Measurements from ENCODE around the gene CSNK1G2. TPM values are rescaled to one million over a fixed set of nuclear protein-coding genes. Genes with fewer than 3 reads are reported as not detected.

Gene CSNK1G2
- total RNA-seq, 1 donor from 2014 or later: 41.6 TPM

DNA sequence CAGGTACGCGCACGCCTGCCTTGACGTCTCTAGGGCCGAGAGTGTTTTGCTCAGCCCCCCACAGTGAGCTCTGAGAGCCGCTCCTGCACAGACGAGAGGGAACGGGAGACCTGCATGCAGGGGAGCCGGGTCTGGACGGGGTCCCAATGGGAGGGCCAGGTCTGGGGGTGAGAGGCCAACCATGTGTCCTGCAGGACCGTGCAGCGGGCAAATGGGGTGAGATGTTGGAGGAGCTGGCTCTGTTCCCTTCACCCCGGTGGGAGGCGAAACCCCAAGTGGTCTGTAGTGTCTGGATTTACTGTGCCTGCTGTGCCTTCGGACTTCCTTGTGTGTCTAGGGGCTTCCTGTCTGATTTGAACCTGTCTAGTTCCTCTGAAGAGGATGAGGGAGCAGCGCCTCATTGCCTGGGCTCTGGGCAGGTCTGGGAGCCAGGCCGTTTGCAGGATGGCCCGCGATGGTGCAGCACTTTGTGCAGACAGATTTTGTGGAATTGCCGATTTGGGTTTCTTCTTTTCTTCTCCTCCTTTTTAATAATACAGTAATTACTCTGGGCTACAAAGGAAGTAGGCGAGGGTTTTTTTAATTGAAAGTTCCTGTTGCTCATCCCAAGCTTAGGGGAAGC lies 2.1 kb downstream of the CSNK1G2 start:
- DNase-seq (ENCODE audit: low spot score in 2 of 2): no peak

DNA sequence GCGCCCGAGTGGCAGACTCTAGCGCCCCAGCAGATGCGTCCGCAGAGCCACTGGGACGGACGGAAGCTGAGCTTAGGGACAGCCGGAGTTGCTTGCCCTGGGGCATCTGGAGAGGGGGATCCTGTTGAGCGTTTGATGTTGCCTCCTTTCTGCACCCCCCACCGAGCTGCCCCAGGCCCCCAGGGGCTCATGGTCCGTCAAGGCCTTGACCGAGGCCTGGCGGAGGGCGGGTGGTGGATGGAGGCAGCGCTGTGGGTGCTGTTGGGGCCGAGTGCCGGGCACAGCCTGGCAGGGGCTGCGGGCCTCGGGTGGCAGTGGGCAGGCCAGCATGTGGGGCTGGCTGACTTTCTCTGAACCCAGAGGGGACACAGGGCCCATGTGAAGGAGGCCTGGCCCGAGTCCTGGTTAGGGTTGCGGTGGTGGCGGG lies 2.7 kb downstream of the CSNK1G2 start:
- FAIRE-seq: no peak
- no peak for DNase-seq (ENCODE audit: low spot score in 2 of 2)

More for the DNA sequence above, 2.1 kb downstream of the CSNK1G2 start:
- FAIRE-seq: no peak

DNA sequence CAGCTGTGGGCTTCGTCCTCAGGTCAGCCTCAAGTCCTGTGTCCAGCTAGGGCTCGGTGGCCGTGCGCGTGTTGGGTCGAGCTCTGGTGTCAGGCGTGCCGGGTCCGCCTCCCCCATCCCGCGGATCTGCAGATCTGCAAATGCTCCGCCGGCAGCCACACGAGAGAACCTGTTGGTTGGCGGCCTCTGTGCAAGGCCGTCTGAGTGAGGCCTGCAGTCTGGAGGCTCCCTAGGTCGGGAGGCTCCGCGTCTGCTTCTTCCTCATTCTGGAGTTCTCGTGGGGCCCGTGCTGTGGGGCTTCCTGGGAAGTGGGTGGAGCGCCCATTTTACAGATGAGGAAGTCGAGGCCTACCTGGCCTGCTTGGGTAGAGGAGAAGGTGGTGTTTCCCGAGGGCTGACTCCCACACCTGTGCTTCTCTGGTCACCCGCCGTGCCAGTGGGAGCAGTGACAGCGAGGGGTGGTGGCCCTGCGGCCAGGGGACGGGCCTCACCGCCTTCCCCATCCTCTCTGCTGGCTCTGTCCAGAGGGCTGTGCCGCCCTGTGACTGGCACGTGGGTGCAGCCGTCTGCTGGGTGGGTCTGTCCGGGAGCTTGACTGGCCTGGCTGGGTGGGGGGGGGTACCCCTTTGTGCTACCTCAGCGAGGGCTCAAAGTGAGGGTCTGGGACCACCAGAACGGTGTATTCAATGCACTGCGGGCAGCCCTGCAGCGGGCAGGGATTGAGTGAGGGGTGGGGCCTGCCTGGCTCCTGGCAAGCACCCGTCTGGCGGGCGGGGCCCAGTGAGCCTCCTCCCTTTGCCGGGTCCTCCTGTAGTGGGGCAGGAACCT lies 3.3 kb downstream of the CSNK1G2 start:
- no peak for FAIRE-seq

DNA sequence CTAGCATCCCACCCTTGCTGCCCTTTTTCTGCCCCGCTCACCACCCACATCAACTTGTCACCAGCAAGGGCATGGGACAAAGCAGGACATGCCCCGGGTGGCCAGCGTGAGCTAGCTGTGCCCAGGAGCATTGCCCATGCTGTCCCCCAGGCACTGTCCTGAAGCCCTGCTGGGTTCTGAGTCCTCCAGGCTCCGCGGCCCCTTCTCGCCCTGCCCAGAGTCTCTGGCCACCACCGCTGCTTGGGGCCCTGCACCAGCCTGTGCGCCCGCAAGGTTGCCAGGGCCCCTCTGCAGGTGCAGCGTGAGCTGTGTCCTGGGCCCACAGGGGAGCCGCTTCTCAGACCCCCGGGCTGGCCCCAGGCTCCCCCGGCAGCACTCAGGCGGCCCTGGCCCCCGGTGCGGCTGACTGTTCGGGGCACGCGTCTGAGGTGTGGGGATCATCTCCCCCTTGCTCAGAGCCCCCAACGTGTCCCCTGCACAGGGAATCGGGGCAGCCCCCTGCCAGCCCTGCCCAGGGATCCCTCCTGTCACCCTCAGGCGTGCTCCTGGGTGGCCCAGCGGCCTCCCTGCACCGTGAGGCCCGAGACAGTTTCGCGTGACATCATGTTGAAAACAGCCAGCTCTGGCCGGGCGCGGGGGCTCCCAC lies 4.1 kb downstream of the CSNK1G2 start:
- no peak for FAIRE-seq

More for the DNA sequence above, 3.3 kb downstream of the CSNK1G2 start:
- DNase-seq (ENCODE audit: low spot score in 2 of 2): no peak

DNA sequence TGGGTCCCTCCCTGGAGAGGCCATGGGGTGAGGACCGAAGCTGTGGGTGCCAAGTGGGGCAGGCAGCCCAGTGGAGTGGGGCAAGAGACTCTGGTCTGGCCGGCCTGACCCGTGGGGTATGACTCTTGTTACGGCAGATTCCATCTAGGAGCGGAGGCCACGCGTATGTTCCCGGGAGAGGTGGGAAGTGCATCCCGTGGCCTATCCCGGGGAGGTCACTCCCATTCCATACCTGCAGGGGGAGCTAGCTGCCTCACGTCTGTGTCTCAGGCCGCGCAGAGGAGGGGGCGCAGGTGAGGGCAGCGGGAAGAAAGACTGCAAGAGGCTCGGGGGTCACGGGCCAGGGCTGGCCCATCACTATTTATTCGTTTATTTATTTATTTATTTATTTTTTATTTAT lies 4.9 kb downstream of the CSNK1G2 start:
- DNase-seq (ENCODE audit: low spot score in 2 of 2) (no peak), FAIRE-seq (no peak)

More for the DNA sequence above, 4.1 kb downstream of the CSNK1G2 start:
- no peak for DNase-seq (ENCODE audit: low spot score in 2 of 2)

DNA sequence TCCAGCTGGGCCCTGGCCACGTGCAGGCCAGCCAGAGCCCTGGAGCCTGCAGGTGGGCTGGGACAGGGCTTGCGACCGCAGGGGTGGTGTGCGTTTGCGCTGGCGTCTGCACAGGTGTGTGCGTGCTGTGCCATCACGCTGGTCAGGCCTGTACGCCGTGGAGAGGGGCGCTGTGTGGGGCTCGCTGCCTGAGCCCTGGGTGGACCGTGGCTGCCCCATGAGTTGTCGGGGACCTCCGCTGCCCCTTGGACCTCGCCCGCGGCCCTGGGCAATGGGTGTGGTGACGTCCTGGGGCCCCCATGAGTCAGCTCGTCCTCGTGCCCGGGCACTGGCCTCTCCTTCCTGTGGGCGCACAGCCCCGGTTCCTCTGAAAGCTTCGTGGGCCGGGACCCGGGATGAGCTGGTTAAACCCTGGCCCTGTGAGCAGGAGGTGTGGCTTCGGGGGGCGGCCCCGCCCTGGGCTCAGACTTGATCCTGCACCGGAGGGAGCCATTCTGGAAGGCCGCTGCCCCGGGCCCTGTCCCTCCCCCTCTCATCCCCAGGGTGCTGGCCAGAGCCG lies 6.8 kb downstream of the CSNK1G2 start:
- no peak for DNase-seq (ENCODE audit: low spot score in 2 of 2)
- FAIRE-seq: no peak

DNA sequence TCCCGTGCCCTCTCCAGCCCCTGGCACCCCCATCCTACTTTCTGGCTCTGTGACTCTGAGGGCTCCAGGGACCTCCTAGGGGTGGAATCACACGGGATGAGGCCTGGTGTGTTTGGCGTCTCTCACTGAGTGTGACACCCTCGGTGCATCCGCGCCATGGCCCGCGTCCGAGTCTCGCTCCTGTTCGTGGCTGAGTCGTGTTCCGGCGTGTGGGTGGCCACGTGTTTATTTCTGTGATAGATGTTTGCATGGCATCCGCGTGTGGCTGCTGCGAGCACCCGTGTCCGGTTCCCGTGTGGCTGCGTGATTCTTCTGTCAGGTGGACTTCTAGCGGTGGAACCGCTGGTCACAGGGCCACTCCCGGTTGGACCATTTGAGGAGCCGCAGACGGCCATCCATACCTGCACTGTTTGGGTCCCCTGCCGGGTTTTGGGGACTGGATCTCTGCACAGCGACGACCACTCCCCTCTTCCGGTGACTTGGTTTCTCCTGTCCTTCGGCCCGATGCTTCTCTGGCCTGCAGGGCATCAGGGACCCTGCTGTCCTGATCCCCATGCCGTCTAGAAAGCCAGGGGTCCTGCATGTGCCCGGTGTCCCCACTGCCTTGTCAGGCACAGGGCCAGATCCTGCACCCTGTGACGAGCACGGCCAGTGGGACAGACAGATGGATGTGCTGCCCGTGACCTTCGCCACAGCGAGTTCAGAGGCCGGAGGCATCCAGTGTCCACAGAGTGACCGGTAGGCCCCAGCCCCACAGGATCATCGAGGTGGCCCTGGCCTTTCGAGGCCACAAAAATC lies 8.5 kb downstream of the CSNK1G2 start:
- no peak for DNase-seq (ENCODE audit: low spot score in 2 of 2)
- no peak for FAIRE-seq

DNA sequence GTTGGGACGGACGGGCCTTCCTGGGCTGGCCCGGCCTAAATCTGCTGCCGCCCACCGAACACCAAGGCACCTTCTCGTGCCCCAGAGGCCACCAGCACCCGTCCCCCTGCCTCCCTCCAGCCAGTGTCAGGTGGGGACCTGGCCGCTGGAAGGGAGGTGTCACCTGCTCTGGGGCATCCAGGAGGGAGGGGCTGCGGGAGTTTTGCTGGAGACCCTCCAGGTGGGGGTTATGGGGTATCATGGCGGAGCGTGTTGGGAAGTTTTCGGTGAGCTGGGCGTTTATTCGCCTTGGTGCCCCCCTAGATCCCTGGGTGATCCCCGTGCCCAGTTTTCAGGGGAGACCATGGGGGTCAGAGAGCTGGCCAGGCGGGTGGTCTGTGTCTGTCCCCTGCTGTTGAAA lies 9.7 kb downstream of the CSNK1G2 start:
- FAIRE-seq (no peak), DNase-seq (ENCODE audit: low spot score in 2 of 2) (no peak)

DNA sequence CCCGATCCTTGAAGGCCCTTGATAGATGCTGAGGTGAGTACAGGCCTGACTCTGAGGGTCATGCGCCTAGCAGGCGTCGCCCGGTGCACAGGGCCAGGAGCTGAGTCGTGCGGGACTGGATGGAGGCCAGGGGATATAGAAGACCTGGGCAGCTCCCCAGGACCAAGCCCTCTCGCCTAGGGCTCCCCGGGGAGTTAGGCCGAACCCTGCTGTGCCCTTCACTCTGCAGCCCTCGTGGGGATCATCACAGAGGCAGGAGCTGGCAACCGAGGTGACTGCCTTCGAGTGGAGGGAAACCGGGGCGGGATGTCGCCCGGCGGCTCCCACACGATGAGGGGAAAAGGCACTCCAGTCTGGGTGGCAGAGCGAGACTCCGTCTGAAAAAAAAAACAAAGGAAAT lies 11.7 kb downstream of the CSNK1G2 start:
- DNase-seq (ENCODE audit: low spot score in 2 of 2): no peak
- no peak for FAIRE-seq

DNA sequence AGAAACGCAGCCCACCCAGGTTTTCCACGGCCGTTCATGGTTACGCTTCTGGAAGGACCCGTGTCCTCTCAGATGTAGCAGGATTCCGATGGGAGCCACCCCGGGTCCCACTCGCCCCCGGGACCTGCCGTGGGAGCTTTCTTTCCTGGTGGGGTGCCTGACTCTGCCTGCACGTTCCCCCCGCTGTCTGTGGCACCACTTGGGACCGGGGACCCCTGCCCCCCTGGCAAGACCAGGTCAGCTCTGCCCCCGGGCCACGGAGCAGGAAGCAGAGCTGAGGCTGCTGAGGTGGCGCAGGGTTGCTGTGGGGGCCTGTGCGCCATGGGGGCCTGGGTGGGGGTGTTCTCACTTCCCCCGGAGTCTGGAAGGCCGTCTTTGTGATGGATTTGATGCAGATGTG lies 12.1 kb downstream of the CSNK1G2 start:
- FAIRE-seq: no peak

DNA sequence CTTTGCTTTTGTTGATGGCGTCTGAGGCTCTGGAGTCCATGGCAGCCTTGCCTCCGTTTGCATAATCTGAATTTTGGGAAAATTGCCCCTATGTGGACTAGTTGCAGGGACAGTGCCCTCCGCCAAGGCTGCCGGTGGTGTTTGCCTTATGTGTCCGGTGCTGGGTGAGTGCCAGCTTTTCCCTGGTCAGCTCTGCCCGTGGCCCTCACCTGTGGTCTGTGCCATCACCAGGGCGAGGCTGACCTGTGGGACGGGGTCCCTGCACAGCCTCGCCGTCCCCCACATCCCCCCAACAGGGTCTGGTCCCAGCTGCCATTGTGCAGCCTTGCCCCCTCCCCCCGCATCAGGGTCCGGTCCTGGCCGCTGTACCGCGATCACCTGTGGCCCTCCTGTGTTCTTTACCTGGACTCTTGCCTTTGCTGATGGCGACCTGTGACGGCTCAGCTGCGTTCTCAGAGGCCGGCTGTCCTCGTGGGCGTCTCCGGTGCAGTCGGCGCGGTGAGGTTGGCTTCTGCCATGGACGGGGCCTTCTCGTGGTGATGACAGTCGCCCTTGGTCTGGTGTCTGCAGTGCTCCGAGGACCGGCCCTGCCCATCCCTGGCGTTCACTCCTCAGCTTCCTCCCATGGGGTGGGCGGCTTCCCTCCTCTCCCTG lies 12.6 kb downstream of the CSNK1G2 start:
- no peak for FAIRE-seq
- no peak for DNase-seq (ENCODE audit: low spot score in 2 of 2)

More for the DNA sequence above, 12.1 kb downstream of the CSNK1G2 start:
- DNase-seq (ENCODE audit: low spot score in 2 of 2): no peak

DNA sequence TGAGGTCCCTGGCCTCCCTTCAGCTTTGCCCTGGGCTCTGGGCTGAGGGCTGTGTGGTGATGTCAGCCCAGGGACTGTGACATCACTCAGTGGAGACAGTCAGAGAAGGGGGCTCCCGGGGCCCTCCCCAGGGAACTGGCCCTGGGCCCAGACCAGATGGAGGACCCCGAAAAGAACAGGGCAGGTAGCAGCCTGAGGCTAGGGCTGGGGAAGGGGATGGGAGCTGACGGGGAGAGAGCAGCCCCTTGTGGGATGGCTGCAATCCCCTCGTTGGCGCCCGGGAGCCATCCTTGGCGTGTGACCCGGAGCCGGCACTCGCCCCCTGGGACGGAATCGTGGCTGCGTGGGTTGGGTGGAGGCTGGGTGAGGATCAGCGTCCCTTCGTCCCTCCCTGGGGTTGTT lies 13.6 kb downstream of the CSNK1G2 start:
- DNase-seq (ENCODE audit: low spot score in 2 of 2) (no peak), FAIRE-seq (no peak)

DNA sequence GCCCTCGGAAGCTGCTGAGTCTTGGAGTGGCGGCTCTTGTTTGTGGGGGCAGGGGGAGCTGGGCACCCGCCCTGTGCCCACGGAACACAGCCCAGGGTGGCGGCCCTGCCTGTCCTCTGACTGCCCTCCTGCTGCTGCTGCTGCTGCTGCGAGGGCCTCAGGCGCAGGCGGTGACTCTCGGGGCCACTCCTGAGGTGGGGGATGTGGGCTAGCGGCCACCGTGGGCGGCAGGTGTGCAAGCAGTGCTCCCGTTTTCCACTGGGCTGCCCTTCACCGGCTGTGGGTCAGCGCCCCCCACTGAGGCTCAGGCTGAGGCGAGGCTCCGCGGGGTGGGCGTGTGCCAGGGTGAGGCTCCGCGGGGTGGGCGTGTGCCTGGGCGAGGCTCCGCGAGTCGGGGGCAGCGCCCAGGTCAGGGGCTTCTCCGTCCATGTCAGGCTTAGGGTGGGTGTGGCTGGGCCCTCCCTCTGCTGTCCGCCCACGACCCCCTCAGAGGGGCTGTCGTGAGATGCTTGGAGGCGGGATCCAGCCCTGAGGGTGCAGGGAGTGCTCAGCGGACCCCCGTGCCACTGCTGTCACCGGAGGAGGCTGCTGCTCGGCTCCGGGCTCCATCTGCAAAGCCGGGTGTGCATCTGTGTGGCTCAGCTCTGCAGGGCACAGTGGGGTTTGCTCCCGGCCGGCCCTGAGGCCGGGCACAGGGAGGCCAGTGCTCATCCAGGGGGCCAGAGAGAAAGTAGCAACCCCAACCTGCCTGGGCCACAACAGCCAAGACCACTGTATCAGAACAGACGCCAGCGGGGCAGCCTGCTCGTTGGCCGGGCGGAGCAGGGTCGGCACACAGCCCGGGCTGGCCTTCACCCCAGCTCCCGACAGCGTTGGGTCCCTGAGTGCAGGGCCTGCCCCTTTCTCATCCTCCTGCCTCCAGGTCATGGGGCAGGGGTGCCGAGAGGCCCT lies 14.5 kb downstream of the CSNK1G2 start:
- DNase-seq (ENCODE audit: low spot score in 2 of 2): no peak
- no peak for FAIRE-seq

DNA sequence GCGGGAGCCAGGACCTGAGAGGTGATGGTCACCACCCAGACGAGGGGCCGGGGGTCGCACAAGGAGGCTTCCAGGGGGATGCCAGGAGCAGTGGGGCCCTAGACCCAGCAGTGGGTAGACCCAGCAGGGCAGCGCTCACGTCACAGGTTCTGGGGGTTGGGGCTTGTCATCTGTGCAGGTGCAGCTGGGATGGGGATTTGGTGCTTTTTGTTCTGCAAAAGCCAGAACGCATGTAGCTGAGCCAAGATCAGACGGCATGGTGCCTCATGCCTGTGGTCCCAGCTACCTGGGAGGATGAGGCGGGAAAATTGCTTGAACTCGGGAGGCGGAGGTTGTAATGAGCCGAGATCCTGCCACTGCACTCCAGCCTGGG lies 15.1 kb downstream of the CSNK1G2 start:
- no peak for DNase-seq (ENCODE audit: low spot score in 2 of 2)
- no peak for FAIRE-seq

DNA sequence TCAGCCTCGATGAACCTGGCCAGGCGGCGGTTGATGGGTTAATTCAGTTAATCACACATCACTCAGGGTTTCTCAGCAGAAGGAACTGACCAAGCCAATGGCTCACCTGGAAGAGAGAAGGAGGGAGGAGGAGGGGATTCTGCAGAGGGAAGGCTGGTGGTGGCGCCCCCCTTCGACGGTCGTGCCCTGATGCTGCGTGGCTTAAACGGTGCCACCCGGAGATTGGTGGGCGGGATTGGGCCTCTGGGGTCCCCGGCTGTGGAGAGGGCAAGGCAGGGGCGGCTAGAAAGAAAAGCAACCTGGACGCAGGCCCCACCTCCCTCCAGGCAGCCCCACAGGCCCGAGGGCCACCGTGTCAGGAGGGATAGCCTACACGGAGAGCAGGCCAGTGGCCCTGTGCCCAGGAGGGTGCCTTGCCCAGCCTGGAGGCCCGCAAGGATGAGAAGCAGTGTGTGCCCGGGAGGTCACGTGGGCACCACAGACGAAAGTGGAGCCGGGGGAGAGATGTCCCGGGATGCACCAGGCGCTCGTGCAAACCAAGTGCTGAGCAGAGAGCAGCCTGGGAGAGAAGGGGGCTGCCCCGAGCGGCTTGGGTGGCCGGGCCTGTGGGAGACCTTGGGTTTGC lies 16.0 kb downstream of the CSNK1G2 start:
- FAIRE-seq (no peak), DNase-seq (ENCODE audit: low spot score in 2 of 2) (peak; percentile 87 to 94)

DNA sequence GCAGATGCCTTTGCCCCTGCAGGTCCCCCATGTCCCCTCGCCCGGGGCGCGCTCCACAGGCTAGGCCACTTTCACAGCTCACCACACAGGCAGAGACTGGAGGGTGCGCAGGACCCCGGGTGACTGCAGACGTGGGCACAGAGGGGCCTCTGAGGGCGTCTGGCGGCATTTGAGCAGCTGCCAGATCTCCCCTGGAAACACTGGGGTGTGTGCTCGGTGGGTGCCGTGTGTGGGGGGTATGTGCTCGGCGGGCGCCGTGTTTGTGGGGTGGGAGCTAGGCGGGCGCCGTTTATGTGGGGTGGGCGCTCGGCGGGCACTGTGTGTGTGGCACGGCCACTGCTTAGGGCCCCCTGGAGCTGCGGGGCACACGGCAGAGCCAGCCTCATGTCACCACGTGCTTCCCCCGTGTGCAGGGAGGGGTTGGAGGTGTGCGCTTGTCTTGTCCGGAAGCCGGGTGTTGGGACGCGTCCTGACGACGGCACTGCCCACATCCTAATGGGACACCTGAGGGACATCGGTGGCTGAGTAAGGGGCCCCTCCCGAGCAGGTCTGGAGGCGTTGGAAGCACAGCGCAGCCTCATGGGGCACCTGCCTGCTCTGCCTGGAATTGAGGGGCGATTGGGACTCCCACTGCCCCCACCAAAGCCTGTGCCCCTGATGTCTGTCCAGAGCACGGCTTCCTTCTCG lies 16.7 kb downstream of the CSNK1G2 start:
- DNase-seq (ENCODE audit: low spot score in 2 of 2) (no peak), FAIRE-seq (no peak)

DNA sequence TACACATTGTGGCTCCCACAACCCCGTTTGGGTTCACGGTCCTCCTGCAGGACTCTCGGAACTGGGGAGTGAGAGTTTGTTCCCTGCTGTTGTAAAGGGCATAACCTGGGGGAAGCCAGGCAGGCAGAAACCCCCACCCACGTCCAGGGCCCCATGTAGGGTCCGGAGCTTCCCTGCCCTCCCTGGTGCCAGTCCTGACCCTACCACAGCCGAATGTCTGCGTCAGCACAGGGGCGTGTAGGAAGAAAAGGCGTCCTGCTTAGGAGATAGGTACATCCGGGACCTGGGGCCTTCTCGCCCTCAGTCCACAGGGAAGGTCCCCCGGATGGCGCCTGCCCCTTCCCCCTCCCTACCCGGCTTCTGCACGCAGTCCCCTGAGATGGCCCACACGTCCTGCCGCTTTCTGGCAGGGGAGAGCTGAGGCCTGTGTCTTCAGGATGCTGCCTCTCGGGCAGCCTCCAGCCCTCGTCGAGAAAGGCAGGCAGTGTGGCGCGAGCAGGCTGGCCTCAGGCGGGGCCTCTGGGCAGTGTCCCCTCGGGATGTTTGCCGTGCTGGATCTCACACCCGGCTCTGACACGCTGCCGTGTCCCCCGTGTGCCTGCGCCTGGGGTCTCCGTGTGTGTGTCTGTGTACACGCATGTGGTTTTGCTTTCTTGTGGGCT lies 19.1 kb downstream of the CSNK1G2 start:
- FAIRE-seq (no peak), DNase-seq (ENCODE audit: low spot score in 2 of 2) (no peak)

All from frontal cortex (tissue), 4 donors.